Measurements from ENCODE around the gene MAFG.

MAFG gene

GRCh38 chr17:81868674-81869220 is 58.8 kb downstream of the MAFG start:
- peak; percentile 61 to 66 for DNase-seq (ENCODE audit: low read depth in 2 of 2)
